H1 (cell line): ENCODE measurements around the gene ELOVL4.

ENCODE experiments used
- CTCF ChIP-seq, 3 experiments: IDR thresholded peaks; 1 replicate in 2 of 3; 2 replicates in 1 of 3; pipeline versions ENCODE4 v1.5.1 to v1.6.1; 2011; ENCODE audit warnings: low read length in 3 of 3, mild to moderate bottlenecking in 3 of 3, inconsistent platforms in 2 of 3, low read depth in 1 of 3, moderate library complexity in 1 of 3; ENCODE audit not compliant: insufficient read depth in 1 of 3; ENCODE audit errors: control extremely low read depth in 1 of 3
- EZH2 ChIP-seq: fragments of 200-600 bp; sonication (generic); IDR thresholded peaks from 2 replicates; pipeline ENCODE4 v1.7.1; 2012; ENCODE audit warnings: low read depth, mild to moderate bottlenecking, moderate library complexity, low read length, inconsistent platforms; ENCODE audit not compliant: severe bottlenecking
- FOSL1 ChIP-seq: IDR thresholded peaks from 2 replicates; pipeline ENCODE4 v1.6.1; 2011; ENCODE audit warnings: mild to moderate bottlenecking, low read depth, low read length, moderate library complexity; ENCODE audit not compliant: insufficient read depth
- RAD21 ChIP-seq, 2 experiments: IDR thresholded peaks in 1 of 2; conservative IDR thresholded peaks in 1 of 2; 2 replicates each; pipeline ENCODE4 v1.6.1; 2011; ENCODE audit warnings: low read depth in 2 of 2, low read length in 2 of 2, improper control_type of control experiment in 1 of 2, inconsistent platforms in 1 of 2, mild to moderate bottlenecking in 1 of 2, moderate library complexity in 1 of 2
- SRF ChIP-seq: IDR thresholded peaks from 2 replicates; pipeline ENCODE4 v1.6.1; 2011; ENCODE audit warnings: mild to moderate bottlenecking, low read depth, low read length, moderate library complexity
- TBP ChIP-seq: IDR thresholded peaks from 2 replicates; pipeline ENCODE4 v1.6.1; 2011; ENCODE audit warnings: low read depth, low read length, improper control_type of control experiment
- USF2 ChIP-seq: IDR thresholded peaks from 2 replicates; pipeline ENCODE4 v1.6.1; 2011; ENCODE audit warnings: low read length, improper control_type of control experiment
- TF ChIP-seq, protein P1 (sequence below): IDR thresholded peaks from 2 replicates; pipeline ENCODE4 v1.6.1; 2012; ENCODE audit warnings: low read length, inconsistent platforms

GRCh38 chr6:79898076-79898475 is 49.3 kb downstream of the ELOVL4 start:
- no peak for TF ChIP-seq FOSL1
- TF ChIP-seq TBP: no peak
- TF ChIP-seq CTCF (IDR thresholded peaks at IDR 0.05; ENCODE audit: control extremely low read depth in 1 of 3, insufficient read depth in 1 of 3, low read depth in 1 of 3, low read length in 3 of 3): no peak
- TF ChIP-seq USF2: no peak
- TF ChIP-seq, protein P1, sequence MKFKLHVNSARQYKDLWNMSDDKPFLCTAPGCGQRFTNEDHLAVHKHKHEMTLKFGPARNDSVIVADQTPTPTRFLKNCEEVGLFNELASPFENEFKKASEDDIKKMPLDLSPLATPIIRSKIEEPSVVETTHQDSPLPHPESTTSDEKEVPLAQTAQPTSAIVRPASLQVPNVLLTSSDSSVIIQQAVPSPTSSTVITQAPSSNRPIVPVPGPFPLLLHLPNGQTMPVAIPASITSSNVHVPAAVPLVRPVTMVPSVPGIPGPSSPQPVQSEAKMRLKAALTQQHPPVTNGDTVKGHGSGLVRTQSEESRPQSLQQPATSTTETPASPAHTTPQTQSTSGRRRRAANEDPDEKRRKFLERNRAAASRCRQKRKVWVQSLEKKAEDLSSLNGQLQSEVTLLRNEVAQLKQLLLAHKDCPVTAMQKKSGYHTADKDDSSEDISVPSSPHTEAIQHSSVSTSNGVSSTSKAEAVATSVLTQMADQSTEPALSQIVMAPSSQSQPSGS: no peak
- no peak for TF ChIP-seq SRF
- TF ChIP-seq RAD21 (IDR thresholded peaks at IDR 0.05 in 1 of 2, conservative IDR thresholded peaks at IDR 0.05 in 1 of 2; ENCODE audit: low read depth in 2 of 2, low read length in 2 of 2): no peak
- no peak for TF ChIP-seq EZH2
